B cell (primary cell): ENCODE results near the gene DNAAF1.
"Not testable (repeated sequence)": the region's sequence is repeated elsewhere in the genome, so short reads cannot be mapped to it uniquely, and the experiment has no call there.

Source experiments
- CTCF ChIP-seq: fragments of 200-600 bp; IDR thresholded peaks from one replicate; pipeline ENCODE4 v1.8.0; 2022; ENCODE audit warnings: antibody characterized with exemption, mild to moderate bottlenecking
- EZH2 ChIP-seq: IDR thresholded peaks from 2 replicates; pipeline ENCODE4 v1.6.1; 2012; ENCODE audit warnings: borderline replicate concordance, low read depth, mild to moderate bottlenecking, moderate library complexity, low read length; ENCODE audit not compliant: insufficient read depth, poor library complexity, severe bottlenecking

GRCh38 chr16:84205123-84205522, 60.0 kb downstream of the DNAAF1 start:
- TF ChIP-seq CTCF, EZH2: not testable (repeated sequence)
